ENCODE data around the gene DKK2. TPM values are rescaled to one million over a fixed set of nuclear protein-coding genes. Genes with fewer than 3 reads are reported as not detected.

The DKK2 gene
- total RNA-seq (2022; extraction: Qiagen RNA extraction; ENCODE audit: low read depth), result not detected in 5 replicates

DNA sequence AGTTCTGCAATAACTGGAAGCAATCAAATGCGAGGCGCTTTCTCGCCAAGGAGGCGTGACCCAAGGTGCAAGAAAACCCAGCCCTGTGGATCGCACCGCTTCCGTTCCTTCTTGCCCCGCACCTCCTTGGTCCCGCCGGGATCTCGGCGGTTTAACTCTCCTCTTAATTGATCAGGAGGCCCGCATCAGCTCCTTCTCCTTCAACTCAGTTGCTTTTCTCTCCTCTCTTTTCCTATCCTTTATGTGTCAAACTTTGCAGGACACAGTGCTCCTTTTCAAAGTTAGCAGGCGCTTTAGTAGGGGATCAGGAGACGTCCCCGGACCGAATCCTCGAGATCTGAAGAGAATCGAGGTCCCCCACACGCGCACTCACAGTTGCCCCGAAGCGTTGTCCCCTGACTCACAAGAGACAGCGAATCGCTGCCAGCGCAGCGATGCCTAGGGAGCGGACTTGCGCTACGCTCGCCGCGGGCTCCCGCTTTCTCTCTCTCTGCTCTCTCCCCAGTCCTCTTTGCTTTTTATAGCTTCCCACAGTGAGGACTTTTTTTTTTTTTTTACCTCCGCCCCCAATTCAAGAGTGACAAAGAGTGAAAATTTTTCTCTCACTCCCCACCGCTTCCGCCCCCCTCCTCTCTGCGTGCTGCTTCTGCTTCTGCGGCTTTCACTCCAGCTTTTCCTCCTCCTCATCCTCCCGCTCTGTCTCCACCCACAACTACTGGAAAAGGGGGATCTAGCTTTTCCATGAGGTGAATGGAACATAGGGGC lies at the start of gene DKK2:
Gene DKK2, minus strand, starts transcription at position 495 of the 765 bp plus-strand sequence. CDS start 722 bp downstream, outside the sequence.

Measured in A549 treated with ZK216348 at 1 μM for 4 hours (cell line).